Stomach (tissue), 9 donors: ENCODE data around the gene BICRA. TPM values are rescaled to one million over a fixed set of nuclear protein-coding genes. Genes with fewer than 3 reads are reported as not detected.

ENCODE experiments used
- DNase-seq, 2 donors: peaks; one replicate each; pipeline versions ENCODE4 v3.0.0 to v3.0.0-alpha.2; 2013 to 2019
- H3K27ac ChIP-seq, 5 donors: fragments of 200-600 bp in 4 of 5; sonication (generic) in 4 of 5; one replicate each; pipeline ENCODE4 v1.5.1; 2013 to 2019; ENCODE audit warnings: mild to moderate bottlenecking in 1 of 5, moderate library complexity in 1 of 5
- H3K27me3 ChIP-seq, 3 donors: fragments of 200-600 bp; sonication (generic); one replicate each; pipeline ENCODE4 v1.5.1; 2017 to 2019; ENCODE audit warnings: mixed run types in 1 of 3
- H3K36me3 ChIP-seq, 4 donors: fragments of 200-600 bp; sonication (generic); 1 replicate in 3 of 4; 2 replicates in 1 of 4; pipeline ENCODE4 v1.5.1; 2016 to 2019
- H3K4me1 ChIP-seq, 4 donors: fragments of 200-600 bp; sonication (generic); one replicate each; pipeline ENCODE4 v1.5.1; 2016 to 2019
- H3K4me3 ChIP-seq, 4 donors: fragments of 200-600 bp; sonication (generic) in 3 of 4; one replicate each; pipeline ENCODE4 v1.5.1; 2016 to 2019; ENCODE audit warnings: mild to moderate bottlenecking in 1 of 4
- H3K9me3 ChIP-seq, 4 donors: fragments of 200-600 bp; sonication (generic); one replicate each; pipeline ENCODE4 v1.5.1; 2016 to 2019
- CTCF ChIP-seq, 7 experiments: fragments of 450-650 bp in 4 of 7; fragments of 200-600 bp in 3 of 7; sonication (generic) in 3 of 7; IDR thresholded peaks; one replicate each; pipeline ENCODE4 v1.5.1; 2016 to 2019; ENCODE audit warnings: antibody characterized with exemption in 7 of 7, control low read depth in 2 of 7, mild to moderate bottlenecking in 1 of 7
- EP300 ChIP-seq: sonication (generic); formaldehyde crosslinking; IDR thresholded peaks from one replicate; pipeline ENCODE4 v1.6.1; 2017; ENCODE audit warnings: antibody characterized with exemption
- POLR2A ChIP-seq, 4 donors: fragments of 450-650 bp; IDR thresholded peaks; one replicate each; pipeline ENCODE4 v1.6.1; 2016; ENCODE audit warnings: antibody characterized with exemption in 4 of 4, control low read depth in 2 of 4, mild to moderate bottlenecking in 1 of 4, moderate library complexity in 1 of 4
- POLR2AphosphoS5 ChIP-seq, 3 donors: sonication (generic); formaldehyde crosslinking; IDR thresholded peaks; one replicate each; pipeline ENCODE4 v1.6.1; 2016; ENCODE audit warnings: antibody characterized with exemption in 3 of 3
- WGBS, 5 donors: extraction: QIAGEN DNeasy Blood & Tissue Kit in 3 of 5; methylation state at CpG; one replicate each; pipeline versions ENCODE4 v1.1.5 to v1.1.7; 2013 to 2018; 5-methylcytosine and 5-hydroxymethylcytosine counted together
- intact Hi-C: fragments of 100-400 bp; cut with DNase I; formaldehyde crosslinking; loops from one replicate; pipeline ENCODE4 v1.15.1; 2023; ENCODE audit warnings: low total_unique reads
- polyA plus RNA-seq, 3 donors: library from polyadenylated mRNA; stranded (reverse); fragments of 200-250 nt; gene quantifications; one replicate each; pipeline ENCODE4 v1.2.3, GENCODE V29; 2013
- small RNA-seq, 4 donors: library from RNA; depleted of rRNA; stranded (forward); fragments of <200 nt; gene quantifications; one replicate each; pipeline ENCODE3, GENCODE V24; 2016
- total RNA-seq, 5 donors: library from RNA; depleted of rRNA; stranded (reverse); fragments of >200 nt; gene quantifications; one replicate each; pipeline versions ENCODE4 v1.1.0 to v1.2.3, GENCODE V29; 2014 to 2016
- donor health status: healthy with polysubstance abuse.
- donor health status: Bipolar disorder and iron deficiency.
- donor health status: healthy.

The BICRA gene
- total and polyA plus RNA-seq, 8 donors = 2.7 to 13.4 (median 9.5) TPM

GRCh38 chr19:47749326-47749725, 140.4 kb downstream of the BICRA start:
- H3K27me3 ChIP-seq = no peaks in the 10 kb centered on the region
- no peaks in the 10 kb centered on the region for H3K9me3 ChIP-seq
- WGBS, 5 donors = 77 to 82% (median 82%) methylated on average over 3 of the region's 3 CpGs
- peaks cover 22 to 52% (median 42%) of the 10 kb centered on the region in 4 donors for H3K4me1 ChIP-seq
- no peak overlapping the region for H3K4me3 ChIP-seq
- H3K27ac ChIP-seq = no peak overlapping the region
- TF ChIP-seq EP300 (no peak), POLR2A (IDR thresholded peaks at IDR 0.05) (no peak), CTCF (IDR thresholded peaks at IDR 0.05) (no peak), POLR2AphosphoS5 (IDR thresholded peaks at IDR 0.05) (no peak)
- intact Hi-C loops = no loop called here
- DNase-seq = no peak
- peaks cover 67 to 79% (median 78%) of the 10 kb centered on the region in 4 donors for H3K36me3 ChIP-seq

- Histone ChIP-seq H3K9me3 (no peaks in the 10 kb centered on the region), H3K36me3 (peaks cover 81 to 93% (median 92%) of the 10 kb centered on the region in 4 donors), H3K27ac (no peak overlapping the region), H3K4me1 (peaks cover 14 to 42% (median 34%) of the 10 kb centered on the region in 4 donors), H3K27me3 (no peaks in the 10 kb centered on the region), H3K4me3 (no peak overlapping the region)
- no peak for DNase-seq
- intact Hi-C loops = no loop called here
- TF ChIP-seq POLR2AphosphoS5 (IDR thresholded peaks at IDR 0.05) (no peak), EP300 (no peak), CTCF (IDR thresholded peaks at IDR 0.05) (no peak), POLR2A (IDR thresholded peaks at IDR 0.05) (no peak)
- 83 to 94% (median 92%) methylated on average over 14 to 18 of the region's 18 CpGs for WGBS, 5 donors
These were observed 141.8 kb downstream of the BICRA start for GRCh38 chr19:47750752-47751151.

- Histone ChIP-seq H3K27ac (no peak overlapping the region), H3K36me3 (peaks cover 94 to 100% (median 100%) of the 10 kb centered on the region in 4 donors), H3K4me3 (no peak overlapping the region), H3K4me1 (peaks cover 0 to 25% (median 17%) of the 10 kb centered on the region in 4 donors), H3K9me3 (no peaks in the 10 kb centered on the region), H3K27me3 (no peaks in the 10 kb centered on the region)
- WGBS, 5 donors = 88 to 94% (median 89%) methylated on average over 25 to 27 of the region's 27 CpGs
- TF ChIP-seq POLR2A (IDR thresholded peaks at IDR 0.05) (no peak), CTCF (IDR thresholded peaks at IDR 0.05) (no peak), POLR2AphosphoS5 (IDR thresholded peaks at IDR 0.05) (no peak), EP300 (no peak)
- intact Hi-C loops = no loop called here
- DNase-seq = no peak
These were observed 143.7 kb downstream of the BICRA start for GRCh38 chr19:47752440-47753211.

Small RNA genes within 50 kb of the gene (small RNA-seq; reads per million reads assigned to genes)
- gene RN7SL322P = 0 reads per million in 4 donors

Other genes with a start within 250 kb of the BICRA start
- 10 to 100 TPM in 3 of 5 donors, 1 to 10 TPM in 2; 3.1 to 18.2 (median 10.5) TPM for gene MEIS3, start 189.6 kb upstream of the BICRA start, total RNA-seq
- gene MEIS3, start 189.6 kb upstream of the BICRA start, polyA plus RNA-seq = 10 to 100 TPM; 11.9 to 16.7 (median 15.3) TPM
- gene SLC8A2, start 137.2 kb upstream of the BICRA start, total RNA-seq = 10 to 100 TPM in 1 of 5 donors, 1 to 10 TPM in 3, under 1 TPM in 1; 0.73 to 17.9 (median 6.4) TPM
- under 1 TPM; 0.12 to 0.60 (median 0.46) TPM for gene SLC8A2, start 137.2 kb upstream of the BICRA start, polyA plus RNA-seq
- 10 to 100 TPM in 3 of 5 donors, 1 to 10 TPM in 2; 3.2 to 28.0 (median 18.3) TPM for gene KPTN, start 124.9 kb upstream of the BICRA start, total RNA-seq
- 10 to 100 TPM in 2 of 3 donors, 1 to 10 TPM in 1; 6.4 to 23.4 (median 21.5) TPM for gene KPTN, start 124.9 kb upstream of the BICRA start, polyA plus RNA-seq
- gene NAPA, start 94.1 kb upstream of the BICRA start, total RNA-seq = 100 to 1,000 TPM in 3 of 5 donors, 10 to 100 TPM in 2; 46.1 to 170 (median 139) TPM
- 100 to 1,000 TPM in 2 of 3 donors, 10 to 100 TPM in 1; 91.1 to 107 (median 105) TPM for gene NAPA, start 94.1 kb upstream of the BICRA start, polyA plus RNA-seq
- gene ZNF541, start 36.0 kb upstream of the BICRA start, total RNA-seq = under 1 TPM in 1 of 5 donors, not detected in 4; 0.18 TPM
- under 1 TPM in 2 of 3 donors, not detected in 1; 0.08 to 0.19 TPM for gene ZNF541, start 36.0 kb upstream of the BICRA start, polyA plus RNA-seq
- gene EHD2, start 104.3 kb downstream of the BICRA start, total RNA-seq = 100 to 1,000 TPM in 1 of 5 donors, 10 to 100 TPM in 4; 24.5 to 334 (median 36.2) TPM
- 10 to 100 TPM; 38.6 to 45.1 (median 39.9) TPM for gene EHD2, start 104.3 kb downstream of the BICRA start, polyA plus RNA-seq
- gene NOP53, start 136.4 kb downstream of the BICRA start, total RNA-seq = 100 to 1,000 TPM; 110 to 784 (median 214) TPM
- gene NOP53, start 136.4 kb downstream of the BICRA start, polyA plus RNA-seq = 100 to 1,000 TPM; 540 to 699 (median 547) TPM
- 1,000 to 10,000 TPM in 1 of 5 donors, 100 to 1,000 TPM in 4; 204 to 1,097 (median 628) TPM for gene SELENOW, start 169.6 kb downstream of the BICRA start, total RNA-seq
- 100 to 1,000 TPM; 496 to 589 (median 581) TPM for gene SELENOW, start 169.6 kb downstream of the BICRA start, polyA plus RNA-seq
- gene TPRX1, start 195.4 kb downstream of the BICRA start, total RNA-seq = not detected
- gene TPRX1, start 195.4 kb downstream of the BICRA start, polyA plus RNA-seq = not detected
- gene CRX, start 212.8 kb downstream of the BICRA start, total RNA-seq = not detected
- gene CRX, start 212.8 kb downstream of the BICRA start, polyA plus RNA-seq = not detected